ENCODE results near the gene SETD2.

The SETD2 gene

GRCh38 chr3:47009225-47010110 lies 154.4 kb downstream of the SETD2 start:
- peak; percentile 89 to 97 for DNase-seq
- Histone ChIP-seq H3K4me1 (peaks cover 4 to 15% (median 12%) of the 10 kb centered on the region in 4 donors), H3K27me3 (no peaks in the 10 kb centered on the region), H3K36me3 (peaks cover 0 to 51% (median 12%) of the 10 kb centered on the region in 3 donors), H3K4me3 (peak overlapping the region; percentile 60 to 81), H3K9me3 (no peaks in the 10 kb centered on the region), H3K27ac (peak overlapping the region; percentile 91)
- TF ChIP-seq CTCF (IDR thresholded peaks at IDR 0.05): peak in 1 of 2 experiments; percentile 15
- intact Hi-C loops (cut with DNase I; ENCODE audit: low total_unique reads): loop anchor here (10.0 kb wide), 1 partner anchor 275 kb away; the partner anchor contains the start of genes KIF9 and KLHL18

- Histone ChIP-seq H3K27me3 (no peaks in the 10 kb centered on the region), H3K27ac (peak overlapping the region; percentile 91), H3K4me1 (peaks cover 4 to 15% (median 12%) of the 10 kb centered on the region in 4 donors), H3K9me3 (no peaks in the 10 kb centered on the region), H3K36me3 (peaks cover 4 to 51% (median 12%) of the 10 kb centered on the region in 3 donors), H3K4me3 (peak overlapping the region; percentile 60 to 81)
- intact Hi-C loops (cut with DNase I; ENCODE audit: low total_unique reads): loop anchor here (10.0 kb wide), 1 partner anchor 276 kb away; the partner anchor contains the start of genes KIF9 and KLHL18
- TF ChIP-seq CTCF (IDR thresholded peaks at IDR 0.05): no peak
- no peak for DNase-seq
Observed at GRCh38 chr3:47008851-47009224, 155.1 kb downstream of the SETD2 start.

- Histone ChIP-seq H3K36me3 (peaks cover 4 to 51% (median 17%) of the 10 kb centered on the region in 3 donors), H3K27me3 (no peaks in the 10 kb centered on the region), H3K4me1 (peaks cover 4 to 15% (median 12%) of the 10 kb centered on the region in 4 donors), H3K4me3 (no peak overlapping the region), H3K9me3 (no peaks in the 10 kb centered on the region), H3K27ac (peak overlapping the region; percentile 91)
- peak in 1 of 2 donors; percentile 64 for DNase-seq
- no peak for TF ChIP-seq CTCF (IDR thresholded peaks at IDR 0.05)
- intact Hi-C loops (cut with DNase I; ENCODE audit: low total_unique reads): loop anchor here (10.0 kb wide), 1 partner anchor 276 kb away; the partner anchor contains the start of genes KIF9 and KLHL18
Observed at GRCh38 chr3:47008234-47008796, 155.6 kb downstream of the SETD2 start.

GRCh38 chr3:47007482-47008233 lies 156.3 kb downstream of the SETD2 start:
- intact Hi-C loops (cut with DNase I; ENCODE audit: low total_unique reads): loop anchor here (10.0 kb wide), 1 partner anchor 277 kb away; the partner anchor contains the start of genes KIF9 and KLHL18
- Histone ChIP-seq H3K9me3 (no peaks in the 10 kb centered on the region), H3K4me1 (peaks cover 4 to 15% (median 12%) of the 10 kb centered on the region in 4 donors), H3K27ac (no peak overlapping the region), H3K27me3 (no peaks in the 10 kb centered on the region), H3K4me3 (no peak overlapping the region), H3K36me3 (peaks cover 8 to 53% (median 23%) of the 10 kb centered on the region in 3 donors)
- peak in 1 of 2 donors; percentile 61 for DNase-seq
- TF ChIP-seq CTCF (IDR thresholded peaks at IDR 0.05): no peak

- Histone ChIP-seq H3K27me3 (no peaks in the 10 kb centered on the region), H3K9me3 (no peaks in the 10 kb centered on the region), H3K4me3 (no peak overlapping the region), H3K36me3 (peaks cover 11 to 57% (median 29%) of the 10 kb centered on the region in 3 donors), H3K27ac (no peak overlapping the region), H3K4me1 (peaks cover 4 to 15% (median 12%) of the 10 kb centered on the region in 4 donors)
- no peak for TF ChIP-seq CTCF (IDR thresholded peaks at IDR 0.05)
- DNase-seq: peak in 1 of 2 donors; percentile 56
- intact Hi-C loops (cut with DNase I; ENCODE audit: low total_unique reads): loop anchor here (10.0 kb wide), 1 partner anchor 278 kb away; the partner anchor contains the start of genes KIF9 and KLHL18
Observed at GRCh38 chr3:47007001-47007400, 156.9 kb downstream of the SETD2 start.
